Measurements from ENCODE around the gene RBM10.

The RBM10 gene

DNA sequence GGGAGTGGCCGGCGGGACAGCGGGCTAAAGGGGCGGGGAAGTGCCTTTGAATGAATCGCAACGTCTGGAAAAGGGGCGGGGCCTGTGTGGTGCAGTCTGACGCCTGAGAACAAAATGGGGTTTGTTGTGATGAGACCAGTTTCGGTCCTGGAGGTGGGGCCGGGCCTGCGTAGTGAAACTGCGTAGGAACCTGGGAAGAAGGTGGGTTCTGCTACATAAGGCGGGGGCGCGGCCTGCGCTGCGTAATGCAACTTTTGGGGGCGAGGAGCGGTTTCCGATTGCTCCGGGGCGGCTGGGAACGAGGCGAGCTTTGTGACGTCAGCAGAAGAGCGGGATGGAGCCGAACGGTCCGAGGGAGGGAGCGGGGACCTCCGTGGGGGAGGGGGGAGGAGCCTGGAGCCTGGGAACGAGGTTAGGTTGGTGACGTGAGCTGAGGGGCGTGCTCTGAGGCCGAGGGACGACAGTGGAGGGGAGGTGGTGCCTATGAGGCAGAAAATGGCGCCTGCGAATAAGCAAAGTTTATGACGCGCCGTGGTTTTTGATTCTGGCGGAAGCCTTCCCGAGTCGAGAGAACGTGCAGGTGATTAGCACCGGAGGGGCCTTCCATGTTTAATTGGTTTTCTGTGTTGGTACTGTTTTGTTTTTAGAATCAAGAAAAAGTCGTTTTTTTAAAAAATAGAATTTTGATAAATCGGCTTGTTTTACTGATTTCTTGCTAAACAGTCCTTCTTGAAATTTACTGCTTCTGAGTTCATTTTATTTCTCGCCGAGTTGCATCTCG is 88.5 kb downstream of the RBM10 start:
- peaks cover 7% of the 10 kb centered on the region for H3K27me3 ChIP-seq (ENCODE audit: control insufficient read depth, insufficient read depth, low read length)
- H3K4me3 ChIP-seq (ENCODE audit: low read length), result peak overlapping the region; percentile 87

DNA sequence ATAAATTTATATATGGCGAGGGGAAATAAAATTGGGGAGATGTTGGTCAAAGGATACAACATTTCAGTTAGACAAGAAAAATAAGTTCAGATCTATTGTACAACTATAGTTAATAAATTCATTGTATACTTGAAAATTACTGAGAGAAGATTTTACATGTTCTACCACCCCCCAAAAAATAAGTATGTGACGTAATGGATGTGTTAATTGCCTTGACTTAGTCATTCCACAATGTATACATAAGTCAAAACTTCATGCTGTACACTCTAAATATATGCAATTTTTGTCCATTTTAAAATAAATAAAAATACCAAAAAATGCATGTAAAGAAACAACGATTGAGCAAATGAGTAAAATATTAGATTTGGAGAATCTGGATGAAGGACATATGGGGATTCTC is 89.6 kb downstream of the RBM10 start:
- H3K9me3 ChIP-seq (replicated peaks; ENCODE audit: low read length), result no peaks in the 10 kb centered on the region
- H3K4me3 ChIP-seq (ENCODE audit: low read length), result peak overlapping the region; percentile 87
- peaks cover 7% of the 10 kb centered on the region for H3K27me3 ChIP-seq (ENCODE audit: control insufficient read depth, insufficient read depth, low read length)
- H3K4me1 ChIP-seq (ENCODE audit: control insufficient read depth, insufficient read depth, low read length), result peaks cover 18% of the 10 kb centered on the region
- H3K9ac ChIP-seq (ENCODE audit: low read depth, low read length), result peak overlapping the region; percentile 98
- peak overlapping the region; percentile 94 for H3K4me2 ChIP-seq (ENCODE audit: low read length)
- H3K36me3 ChIP-seq (ENCODE audit: insufficient read depth, low read length), result peaks cover 9% of the 10 kb centered on the region

More for the DNA sequence above, 88.5 kb downstream of the RBM10 start:
- peaks cover 13% of the 10 kb centered on the region for H3K36me3 ChIP-seq (ENCODE audit: insufficient read depth, low read length)
- peak overlapping the region; percentile 98 for H3K9ac ChIP-seq (ENCODE audit: low read depth, low read length)
- H3K4me1 ChIP-seq (ENCODE audit: control insufficient read depth, insufficient read depth, low read length), result peaks cover 18% of the 10 kb centered on the region
- peak overlapping the region; percentile 94 for H3K4me2 ChIP-seq (ENCODE audit: low read length)
- no peaks in the 10 kb centered on the region for H3K9me3 ChIP-seq (replicated peaks; ENCODE audit: low read length)

DNA sequence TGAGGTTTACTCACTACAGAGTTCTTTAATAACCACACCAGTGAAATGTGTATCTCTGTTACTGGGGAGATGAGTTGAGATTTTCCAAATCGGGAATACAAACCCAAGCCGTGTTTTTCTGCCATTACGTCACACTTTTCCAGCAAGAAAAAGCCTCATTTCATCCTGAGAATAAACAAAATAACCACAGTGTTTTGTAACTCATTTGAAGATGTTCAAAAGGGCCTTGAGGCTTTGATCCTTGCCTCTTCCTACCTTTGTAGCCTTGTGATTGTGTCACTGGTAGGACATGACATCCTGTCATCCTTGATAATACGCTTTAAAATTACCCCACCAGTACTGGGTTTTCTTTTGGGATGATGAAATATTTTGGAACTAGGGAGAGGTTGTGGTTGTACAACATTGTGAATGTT is 90.7 kb downstream of the RBM10 start:
- Histone ChIP-seq H3K4me1 (ENCODE audit: control insufficient read depth, insufficient read depth, low read length) (peaks cover 18% of the 10 kb centered on the region), H3K9me3 (replicated peaks; ENCODE audit: low read length) (no peaks in the 10 kb centered on the region), H3K36me3 (ENCODE audit: insufficient read depth, low read length) (peaks cover 10% of the 10 kb centered on the region), H3K4me2 (ENCODE audit: low read length) (peak overlapping the region; percentile 94), H3K4me3 (ENCODE audit: low read length) (no peak overlapping the region), H3K27me3 (ENCODE audit: control insufficient read depth, insufficient read depth, low read length) (peaks cover 7% of the 10 kb centered on the region), H3K9ac (ENCODE audit: low read depth, low read length) (no peak overlapping the region)

Small RNAs within 50 kb of the gene (small RNA-seq; reads per million reads assigned to genes)
- gene RNU12-2P, result 2.0 reads per million, percentile 66 among the genes with 10 or more reads in this experiment
